Right lung (tissue), 5 donors: ENCODE measurements around the gene SLIT3. TPM values are rescaled to one million over a fixed set of nuclear protein-coding genes. Genes with fewer than 3 reads are reported as not detected.

Experiments used
- DNase-seq, 2 donors: peaks; one replicate each; pipeline ENCODE4 v3.0.0-alpha.2; 2013
- polyA plus RNA-seq, 5 donors: library from polyadenylated mRNA; unstranded; fragments of 120-200 nt; gene quantifications; one replicate each; pipeline versions ENCODE4 v1.2.1 to v1.2.3, GENCODE V29; 2013; ENCODE audit warnings: inconsistent platforms in 1 of 5, low replicate concordance in 1 of 5; ENCODE audit not compliant: insufficient read length in 5 of 5, insufficient read depth in 1 of 5

The SLIT3 gene
- polyA plus RNA-seq, 5 donors: 29.5 to 51.0 (median 42.9) TPM

DNA sequence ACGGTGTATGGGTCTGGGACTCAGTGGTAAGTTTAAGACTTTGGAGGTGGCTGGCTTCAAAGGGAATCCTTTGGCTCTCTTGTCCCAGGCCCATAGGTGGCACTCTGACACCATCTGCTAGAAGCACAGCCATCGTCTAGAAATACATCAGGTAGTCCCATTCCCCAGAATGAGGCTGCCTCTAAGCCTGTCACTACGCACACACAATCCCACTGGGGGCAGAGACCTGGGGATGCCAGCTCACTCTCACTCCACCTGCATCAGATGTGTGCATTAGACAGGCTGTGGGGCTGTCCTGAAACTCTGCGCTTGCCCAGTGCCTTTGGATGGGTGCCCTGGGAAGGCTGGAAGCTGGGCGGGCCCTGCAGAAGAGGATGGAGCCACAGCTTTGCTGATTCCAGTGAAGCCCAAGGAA lies 594.3 kb downstream of the SLIT3 start:
- DNase-seq: no peak

DNA sequence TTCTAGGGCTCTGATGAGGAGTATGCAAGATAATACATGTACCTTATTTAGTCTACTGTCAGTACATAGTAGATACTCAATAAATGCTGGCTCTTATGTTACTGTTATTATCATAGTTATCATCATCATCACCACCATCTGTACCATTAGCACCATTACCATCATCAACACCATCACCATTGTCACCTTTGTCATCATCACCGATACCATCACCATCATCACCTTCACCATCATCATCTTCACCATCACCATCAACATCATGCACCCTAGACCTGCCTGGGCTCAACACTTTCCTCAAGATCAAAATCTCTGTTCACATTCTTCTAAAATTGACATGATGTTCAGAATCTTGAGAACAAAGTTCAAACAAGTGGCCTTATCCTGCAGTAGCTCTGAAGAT lies 595.6 kb downstream of the SLIT3 start:
- no peak for DNase-seq

DNA sequence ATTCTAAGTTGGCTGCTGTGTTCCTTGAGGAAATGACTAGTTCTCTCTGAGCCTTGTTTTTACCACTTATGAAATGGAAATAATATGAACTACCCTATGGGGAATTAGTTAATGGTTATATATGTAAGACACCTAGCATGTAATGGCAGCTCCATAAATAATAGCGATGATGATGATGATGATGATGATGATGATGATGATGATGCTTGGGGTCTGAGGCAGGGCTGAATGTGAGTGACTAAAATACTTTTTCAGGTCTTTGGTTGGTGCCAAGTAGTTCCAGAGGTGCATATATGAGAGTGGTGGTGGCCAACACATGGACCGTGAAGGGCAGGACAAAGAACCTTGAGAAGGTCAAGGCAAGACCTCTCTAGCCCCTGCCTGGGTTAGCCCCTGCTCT lies 598.4 kb downstream of the SLIT3 start:
- DNase-seq: no peak

DNA sequence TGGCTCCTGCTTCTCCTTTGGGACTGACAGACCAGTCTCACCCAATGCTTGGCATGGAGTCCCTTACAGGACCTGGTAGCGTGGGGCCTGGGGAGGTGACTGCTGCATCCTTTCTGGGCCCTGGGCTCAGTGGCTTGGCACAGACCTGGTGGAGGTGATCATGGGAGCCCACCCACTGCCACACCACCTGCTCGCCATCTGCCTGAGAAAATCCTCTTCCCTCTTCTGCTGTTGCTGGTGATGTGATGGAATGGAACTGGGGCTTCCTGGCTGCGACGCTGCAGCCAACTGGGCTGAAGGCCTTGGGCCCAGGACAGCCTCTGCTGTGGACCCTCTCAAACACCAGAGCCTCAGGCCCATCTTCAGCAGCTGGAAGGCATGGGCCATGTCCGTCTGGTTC lies 599.3 kb downstream of the SLIT3 start:
- DNase-seq: no peak

DNA sequence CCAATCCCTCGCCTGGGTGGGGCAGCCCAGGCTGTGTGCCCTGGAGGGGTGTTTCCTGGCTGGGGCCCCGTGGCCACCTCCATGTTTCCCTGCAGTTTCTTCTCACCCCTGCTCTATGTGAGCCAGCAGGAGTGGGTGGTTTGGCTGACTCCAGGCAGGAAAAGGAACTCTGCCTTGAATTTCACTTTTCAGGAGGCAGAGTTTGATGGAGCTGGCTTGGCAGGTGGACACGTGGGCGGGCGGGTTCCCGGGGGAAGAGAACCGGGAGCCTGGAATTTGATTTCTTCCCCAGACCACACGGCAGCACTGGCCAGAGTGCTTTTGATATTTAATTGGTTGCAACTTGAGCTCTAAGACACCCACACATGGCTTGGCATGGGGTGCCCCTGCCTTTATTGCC lies 601.9 kb downstream of the SLIT3 start:
- no peak for DNase-seq

DNA sequence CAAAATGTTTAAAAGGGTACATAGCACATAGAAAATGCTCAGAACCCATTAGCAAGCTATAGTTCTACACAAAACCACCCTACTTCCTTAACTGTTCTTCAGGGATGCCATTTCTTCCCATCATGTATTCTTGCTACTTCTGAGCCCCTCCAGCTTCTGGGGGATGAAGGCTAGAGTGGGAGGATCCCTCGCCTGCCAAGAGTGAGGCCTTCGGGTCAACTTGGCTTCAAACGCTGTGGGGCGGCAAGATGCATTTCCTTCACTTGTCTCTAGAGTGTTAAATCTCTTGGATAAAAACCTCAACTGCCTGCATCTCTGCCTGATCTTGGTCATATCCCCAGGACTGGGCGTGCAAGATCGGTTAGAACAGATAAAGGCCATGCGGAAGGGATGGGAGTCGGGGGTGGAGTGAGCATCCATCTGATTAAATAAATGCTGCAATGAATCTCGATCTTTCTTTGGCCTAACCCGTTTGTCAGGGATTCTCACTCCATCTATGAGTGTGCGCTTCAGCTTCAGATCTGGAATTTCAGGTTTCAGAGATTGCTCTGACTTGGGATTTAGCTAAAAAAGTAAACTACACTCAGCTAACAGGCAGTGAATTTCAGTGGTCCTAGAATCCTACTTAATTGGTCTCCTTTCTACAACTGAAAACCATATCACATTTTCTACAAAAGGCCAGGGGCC lies 603.8 kb downstream of the SLIT3 start:
- DNase-seq: no peak

DNA sequence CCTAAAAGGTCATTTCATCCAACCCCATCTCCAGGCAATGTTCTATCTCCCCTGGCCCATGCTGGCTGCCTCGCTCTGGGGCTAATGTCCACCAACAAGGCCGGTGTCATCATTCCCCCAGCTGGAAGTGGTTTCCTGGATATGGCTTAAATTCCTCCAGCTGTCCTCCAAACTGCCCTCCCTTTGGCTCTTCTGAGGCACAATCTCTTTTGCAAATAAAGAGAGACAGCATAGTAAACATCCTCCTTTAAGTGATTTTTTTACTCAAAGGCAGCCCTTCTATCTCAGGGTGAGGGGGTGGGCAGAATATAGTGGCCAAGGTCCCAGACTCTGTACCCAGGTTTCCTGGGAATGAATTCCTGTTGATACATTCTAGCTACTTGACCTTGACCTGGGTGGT lies 604.3 kb downstream of the SLIT3 start:
- no peak for DNase-seq

DNA sequence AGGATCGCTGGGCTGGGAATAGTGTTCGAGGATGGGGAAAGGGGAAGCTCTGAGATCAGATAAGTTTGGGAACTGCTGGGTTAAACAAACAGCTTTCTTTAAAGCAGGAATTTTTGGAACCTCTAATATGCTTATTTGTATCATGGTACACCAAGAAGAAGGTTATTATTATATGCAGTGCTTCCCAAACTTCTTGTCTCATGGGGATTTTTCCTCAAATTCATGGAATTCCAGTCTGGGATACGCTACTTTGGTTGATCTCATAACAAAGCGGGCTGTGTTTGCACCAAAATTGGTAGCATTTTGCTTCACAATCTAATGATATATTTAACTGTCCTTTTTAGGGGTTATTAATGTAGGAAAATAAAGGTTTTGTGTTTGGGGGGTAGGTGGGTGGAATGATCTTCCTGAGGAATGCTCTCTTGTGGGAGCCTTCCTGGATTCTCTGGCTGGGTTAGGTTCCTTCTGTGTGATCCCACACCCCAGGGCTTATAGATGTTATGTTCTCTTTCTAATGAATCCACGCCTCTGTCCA lies 605.6 kb downstream of the SLIT3 start:
- no peak for DNase-seq

DNA sequence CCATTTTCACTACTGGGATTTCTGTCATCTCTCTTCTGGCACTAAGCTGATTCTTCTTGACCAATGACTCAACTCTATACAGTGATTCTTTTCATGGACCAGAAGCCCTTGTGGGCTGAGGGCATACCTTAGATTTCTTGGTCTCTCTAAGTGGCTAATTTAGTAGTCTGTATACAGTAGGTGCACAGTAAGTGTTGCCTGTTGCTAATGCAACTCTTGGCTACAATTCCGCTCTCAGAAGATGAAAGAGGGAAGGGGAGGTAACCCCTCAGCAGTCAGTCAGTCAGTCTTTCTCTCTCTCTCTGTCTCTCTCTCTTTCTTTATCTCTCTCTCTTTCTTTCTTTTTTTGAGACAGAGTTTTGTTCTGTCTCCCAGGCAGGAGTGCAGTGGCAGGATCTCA lies 606.6 kb downstream of the SLIT3 start:
- DNase-seq: no peak

DNA sequence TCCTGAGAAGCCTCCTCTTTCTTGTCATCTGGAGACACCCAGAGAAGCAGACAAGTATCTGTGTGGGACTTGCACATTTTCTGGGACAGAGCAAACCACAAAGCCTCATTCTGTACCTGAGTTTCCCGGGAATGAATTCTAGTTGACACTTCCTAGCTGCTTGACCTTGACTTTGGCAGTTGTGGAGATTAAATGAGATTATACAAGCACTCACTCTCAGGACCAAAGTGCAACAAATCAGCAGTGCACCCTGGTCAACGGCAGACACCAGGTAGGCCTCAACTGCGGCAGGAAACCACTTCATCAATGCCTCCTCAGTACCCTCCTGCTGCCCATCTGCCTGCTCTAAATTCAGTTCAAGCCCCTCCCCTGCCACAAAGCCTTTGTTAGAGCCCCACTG lies 607.1 kb downstream of the SLIT3 start:
- no peak for DNase-seq

DNA sequence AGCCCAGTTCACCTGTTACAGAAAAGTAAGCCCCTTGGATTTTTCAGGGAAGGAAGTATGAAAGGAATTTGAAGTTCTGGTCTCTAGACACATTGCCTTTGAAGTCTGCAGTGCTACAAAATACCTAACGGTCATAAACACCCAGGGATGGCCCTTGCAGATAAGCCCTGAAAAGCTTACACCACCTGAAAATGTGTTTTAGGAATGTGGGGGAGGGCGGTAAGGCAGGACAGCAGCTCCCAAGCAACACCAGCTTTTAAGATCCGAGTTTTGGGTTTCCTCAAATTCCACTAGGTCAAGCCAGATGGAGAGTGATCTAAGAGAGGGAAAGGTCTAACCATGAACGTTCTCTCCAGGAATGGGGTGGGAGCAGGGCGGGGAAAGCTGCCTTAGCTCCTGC lies 607.6 kb downstream of the SLIT3 start:
- no peak for DNase-seq

DNA sequence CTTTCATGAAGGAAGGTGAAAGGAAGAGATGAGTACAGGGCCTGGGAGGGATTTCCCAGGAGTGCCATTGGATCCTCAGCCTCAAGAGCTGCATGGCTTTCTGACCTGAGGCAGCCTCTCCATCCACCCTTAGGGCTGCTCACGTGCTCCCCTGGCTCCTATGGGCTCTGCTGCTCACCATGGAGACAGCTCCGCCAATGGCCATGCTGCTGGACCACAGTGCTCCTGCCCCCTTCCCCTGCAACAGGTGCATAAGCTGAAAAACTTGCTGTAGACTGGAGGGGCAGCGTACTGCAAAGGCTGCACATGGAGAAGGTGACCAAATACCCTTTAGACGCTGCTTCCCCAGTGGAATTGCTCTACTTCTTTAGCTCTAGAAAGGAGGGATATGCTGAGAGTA lies 609.0 kb downstream of the SLIT3 start:
- DNase-seq: no peak

DNA sequence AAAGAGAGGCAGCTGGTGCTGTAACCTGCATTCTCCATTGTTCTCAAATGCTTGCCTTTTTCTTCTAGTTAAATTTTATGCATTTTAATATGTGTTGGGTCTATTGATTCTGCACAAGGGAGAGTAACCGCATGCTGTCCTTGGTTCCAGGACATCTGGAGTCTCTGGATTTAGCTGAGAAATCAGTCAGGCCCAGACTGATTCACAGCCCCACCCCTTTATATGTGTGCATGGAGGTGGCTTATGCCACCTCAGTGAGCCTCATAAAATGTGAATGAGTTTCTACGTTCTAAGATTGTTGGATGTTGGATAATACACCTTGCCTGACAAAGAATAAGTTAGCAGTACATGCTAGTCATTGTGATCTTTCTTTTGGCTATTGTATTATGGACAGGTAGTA lies 611.7 kb downstream of the SLIT3 start:
- DNase-seq: no peak

DNA sequence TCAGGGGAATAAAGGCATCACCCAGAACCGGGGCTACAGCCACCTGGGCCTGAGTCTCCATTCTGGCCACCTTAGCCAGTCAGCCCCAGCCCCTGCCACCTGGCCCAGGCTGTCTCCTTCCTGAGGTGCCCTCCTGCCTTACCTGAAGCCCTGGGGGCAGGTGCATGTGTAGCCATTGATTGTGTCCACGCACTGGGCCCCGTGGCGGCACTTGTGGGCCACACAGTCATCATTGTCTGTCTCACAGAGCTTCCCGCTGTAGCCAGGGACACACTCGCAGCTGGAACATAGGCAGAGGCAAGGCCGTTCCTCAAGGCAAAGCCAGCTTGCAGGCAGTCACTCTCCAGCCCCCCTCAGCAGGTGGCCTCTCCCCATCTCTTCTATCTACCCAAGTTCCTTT lies 614.1 kb downstream of the SLIT3 start:
- DNase-seq: no peak

DNA sequence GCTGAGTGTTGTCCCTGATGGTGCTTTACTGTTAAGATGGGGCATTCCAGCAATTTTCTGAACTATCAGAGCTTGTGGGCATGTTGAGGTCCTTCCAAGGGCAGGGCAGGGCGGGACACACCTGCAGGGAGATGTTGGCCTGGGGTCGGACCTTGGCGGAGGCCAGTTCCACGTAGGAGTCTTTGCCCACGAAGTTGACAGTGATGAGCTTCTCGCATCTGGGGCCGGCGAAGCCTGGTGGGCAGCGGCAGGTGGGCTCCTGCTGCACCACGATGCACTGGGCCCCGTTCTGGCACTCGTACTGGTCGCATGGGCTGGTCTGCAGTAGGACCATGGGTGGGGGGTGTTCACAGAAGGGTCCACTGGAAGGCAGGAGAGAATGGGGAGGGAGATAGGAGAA lies 615.4 kb downstream of the SLIT3 start:
- no peak for DNase-seq

DNA sequence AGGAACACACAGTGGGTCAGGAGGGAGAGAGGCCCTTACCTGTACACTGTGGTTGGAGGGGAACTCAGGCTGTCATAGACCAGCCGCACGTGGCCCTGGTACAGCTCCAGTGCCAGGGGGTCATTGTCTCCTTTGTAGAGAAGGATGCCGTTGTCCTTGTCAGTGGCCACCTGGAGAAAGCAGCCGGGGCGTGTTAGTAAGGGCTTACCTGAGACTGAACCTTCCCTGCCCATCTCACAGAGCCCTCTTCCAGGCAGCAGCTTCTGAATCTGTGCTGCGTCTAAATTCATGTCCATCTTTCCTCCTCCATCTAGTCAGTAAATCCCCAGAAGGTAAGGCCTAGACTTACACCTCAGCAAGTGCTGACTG lies 617.0 kb downstream of the SLIT3 start:
- no peak for DNase-seq

DNA sequence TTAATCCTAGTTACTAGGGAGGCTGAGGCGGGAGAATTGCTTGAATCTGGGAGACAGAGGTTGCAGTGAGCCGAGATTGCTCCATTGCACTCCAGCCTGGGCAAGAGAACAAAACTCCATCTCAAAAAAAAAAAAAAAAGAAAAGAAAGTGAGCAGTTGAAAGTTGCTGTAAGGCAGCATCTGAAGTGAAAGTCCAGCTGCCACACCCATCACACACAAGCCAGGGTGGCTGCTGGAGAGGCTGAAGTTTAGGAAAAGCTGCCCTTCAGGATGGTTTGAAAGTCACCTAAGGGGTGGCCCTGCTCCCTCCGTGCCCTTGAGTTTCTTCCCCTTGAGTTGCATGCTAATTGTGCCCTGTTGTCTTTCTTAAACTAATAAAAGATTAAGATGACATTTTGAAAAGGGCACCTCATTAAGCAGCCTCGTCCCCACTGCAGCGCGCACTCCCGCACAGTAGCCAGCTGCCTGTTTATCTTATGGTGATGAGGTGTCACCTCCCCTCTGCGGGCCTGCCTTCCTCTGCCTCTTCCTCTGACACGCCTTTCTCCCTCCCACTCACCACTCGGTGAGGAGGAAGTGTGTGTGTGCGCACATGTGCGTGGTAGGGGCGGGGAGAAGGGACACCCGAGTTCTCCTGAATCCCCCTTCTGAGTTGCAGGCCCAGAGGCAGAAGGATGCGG lies 617.6 kb downstream of the SLIT3 start:
- DNase-seq: no peak

DNA sequence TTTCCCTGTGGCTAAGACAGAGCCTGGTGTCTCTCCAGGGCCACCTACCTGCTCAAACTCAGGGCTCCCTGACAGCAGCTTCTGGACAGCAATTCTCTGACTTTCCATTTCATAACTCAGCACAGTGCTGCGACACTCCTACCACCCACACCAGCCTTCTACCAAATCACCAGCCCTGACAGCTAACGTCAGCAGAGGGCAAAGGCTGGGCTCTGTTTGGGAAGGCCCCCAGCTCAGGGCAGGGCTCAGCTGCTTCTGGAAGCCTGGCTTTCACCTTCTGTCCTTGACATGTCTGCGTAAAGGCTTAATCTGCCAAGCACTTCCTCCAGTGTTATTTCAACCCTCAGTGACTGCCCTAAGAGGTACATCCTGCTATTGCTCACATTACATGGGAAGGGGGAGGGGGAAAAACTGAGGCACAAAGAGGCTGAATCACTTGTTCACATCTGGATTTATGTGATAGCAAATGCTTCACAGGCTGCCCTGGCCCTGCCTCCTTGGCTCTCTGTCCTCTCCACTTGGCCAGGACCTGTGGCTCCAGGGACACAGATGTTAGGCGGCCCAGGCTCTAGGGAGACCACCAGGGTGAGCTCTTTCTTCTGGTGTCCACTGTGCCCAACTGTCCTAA lies 619.3 kb downstream of the SLIT3 start:
- no peak for DNase-seq

DNA sequence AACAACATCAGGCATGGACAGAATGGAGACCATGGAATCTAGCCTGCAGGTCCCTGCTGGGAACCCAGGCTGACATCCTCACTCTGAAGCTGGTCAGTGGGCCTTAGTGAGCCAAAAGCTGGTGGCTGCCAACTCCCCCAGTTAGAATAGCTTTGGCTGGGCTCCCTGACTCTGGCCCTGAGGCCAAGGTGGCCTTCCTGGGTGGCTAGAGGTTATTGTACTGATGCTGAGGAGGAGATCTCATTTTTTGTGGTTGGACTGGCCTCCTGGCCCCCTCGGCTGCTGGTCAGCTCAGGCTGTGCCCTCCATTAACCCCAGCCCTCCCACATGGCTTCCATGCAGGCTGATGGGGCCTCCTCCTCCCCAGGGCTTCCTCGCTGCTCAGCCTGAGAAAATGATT lies 620.5 kb downstream of the SLIT3 start:
- no peak for DNase-seq

DNA sequence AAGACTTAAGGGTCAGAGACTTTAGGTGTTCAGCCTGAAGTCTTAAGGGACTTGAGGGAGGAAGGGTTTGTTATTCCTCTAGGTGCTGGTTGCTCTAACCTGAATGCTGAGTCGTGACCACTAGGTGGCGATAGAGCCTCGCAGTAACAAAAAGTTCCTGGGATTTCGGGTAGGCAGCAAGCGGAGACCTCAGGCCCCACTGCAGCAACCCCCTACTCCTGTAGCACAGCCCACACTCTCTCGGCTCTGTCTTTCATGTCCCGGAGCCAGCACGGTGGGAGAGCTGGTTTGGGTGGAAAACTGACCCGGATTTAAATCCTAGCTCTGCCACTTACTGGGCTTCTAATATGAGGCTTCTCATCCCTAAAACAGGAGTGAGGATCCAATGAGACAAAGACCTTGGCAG lies 621.4 kb downstream of the SLIT3 start:
- peak; percentile 67 to 77 for DNase-seq

DNA sequence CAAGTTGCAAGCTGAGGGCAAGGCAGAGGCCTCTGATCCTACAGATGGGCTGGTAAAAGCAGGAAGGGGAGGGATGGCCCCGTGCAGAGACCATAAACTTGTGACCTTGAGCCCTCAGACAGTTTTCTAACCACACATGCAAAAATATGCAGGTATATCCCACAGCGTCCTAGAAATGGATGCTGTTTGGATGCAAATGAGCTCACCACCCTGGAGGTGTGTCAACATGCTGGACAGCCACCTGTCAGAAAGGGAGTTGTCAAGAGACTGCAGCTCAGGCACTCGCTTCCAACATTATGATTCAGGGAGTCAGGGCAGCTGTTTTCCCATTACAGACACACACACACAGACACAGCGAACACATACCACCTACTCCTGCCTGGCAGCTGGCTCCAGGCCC lies 624.4 kb downstream of the SLIT3 start:
- DNase-seq: no peak

DNA sequence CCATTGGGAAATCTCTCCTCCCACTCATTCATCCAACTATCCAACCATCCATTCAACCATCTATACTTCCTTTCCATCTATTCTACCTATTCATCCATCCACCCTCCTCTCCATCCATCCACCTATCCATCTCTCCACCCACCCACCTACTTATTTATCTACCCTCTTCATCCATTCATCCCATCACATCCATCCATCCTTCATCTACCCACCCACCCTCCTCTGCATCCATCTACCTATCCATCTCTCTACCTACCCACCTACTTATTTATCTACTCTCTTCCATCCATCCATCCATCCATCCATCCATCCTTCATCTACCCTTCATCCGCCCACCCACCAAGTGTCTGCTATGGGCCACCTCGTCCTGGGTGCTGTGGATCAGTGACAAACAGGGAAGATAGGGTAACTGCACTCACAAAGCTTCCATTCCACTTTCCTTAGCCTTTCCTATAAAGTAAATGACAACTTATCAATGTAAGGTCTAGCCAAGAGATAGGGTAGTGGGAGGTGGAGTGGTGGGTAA lies 625.0 kb downstream of the SLIT3 start:
- no peak for DNase-seq

DNA sequence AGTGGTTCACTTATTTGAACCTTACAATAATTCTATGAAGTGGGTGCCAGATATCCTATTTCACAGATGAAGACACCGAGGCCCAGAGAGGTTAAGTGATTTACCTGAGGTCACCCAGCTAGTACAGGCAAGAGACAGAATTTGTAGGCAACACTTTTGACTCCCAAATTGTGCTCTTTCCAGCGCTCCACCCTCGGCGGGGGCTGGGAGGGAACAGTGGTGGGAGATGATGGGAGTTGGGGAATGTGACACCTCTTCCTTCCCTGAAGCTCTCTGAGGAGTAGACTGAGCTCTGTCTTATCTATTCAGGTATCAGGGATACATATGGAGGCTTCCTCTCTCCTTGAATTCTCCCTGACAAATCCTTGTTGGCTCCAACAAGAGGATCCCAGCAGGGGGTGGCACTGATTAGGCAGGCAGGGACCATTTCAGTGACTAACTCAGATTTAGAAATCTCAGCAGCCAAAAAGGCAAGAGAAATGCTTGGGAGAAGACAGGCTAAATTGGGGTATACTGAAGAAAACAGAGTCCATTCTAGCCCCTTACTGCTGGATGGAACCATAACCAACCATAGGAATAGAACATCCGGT lies 626.0 kb downstream of the SLIT3 start:
- DNase-seq: no peak
